Muscle of leg (tissue), 11 donors: ENCODE measurements around the gene SEMA5A. TPM values are rescaled to one million over a fixed set of nuclear protein-coding genes. Genes with fewer than 3 reads are reported as not detected.

Source experiments
- DNase-seq: peaks from one replicate; pipeline ENCODE4 v3.0.0; 2013
- H3K27ac ChIP-seq: one replicate; pipeline ENCODE4 v1.5.1; 2013; ENCODE audit warnings: mild to moderate bottlenecking, low read length, control low read depth
- H3K27me3 ChIP-seq: one replicate; pipeline ENCODE4 v1.6.1; 2013; ENCODE audit warnings: low read length; ENCODE audit not compliant: control insufficient read depth, insufficient read depth
- H3K36me3 ChIP-seq: one replicate; pipeline ENCODE4 v1.6.1; 2013; ENCODE audit warnings: low read length; ENCODE audit not compliant: control insufficient read depth, insufficient read depth
- H3K4me1 ChIP-seq: one replicate; pipeline ENCODE4 v1.6.1; 2013; ENCODE audit warnings: low read length; ENCODE audit not compliant: control insufficient read depth, insufficient read depth
- H3K4me3 ChIP-seq: one replicate; pipeline ENCODE4 v1.5.1; 2013; ENCODE audit warnings: low read length, control low read depth
- H3K9me3 ChIP-seq: replicated peaks from 2 replicates; pipeline ENCODE4 v1.6.1; 2013; ENCODE audit warnings: low read depth, low read length; ENCODE audit not compliant: control insufficient read depth
- WGBS: methylation state at CpG from one replicate; pipeline ENCODE4 v1.1.5; 2013; ENCODE audit warnings: missing lambda C conversion rate; ENCODE audit not compliant: insufficient coverage; 5-methylcytosine and 5-hydroxymethylcytosine counted together
- polyA plus RNA-seq, 8 donors: library from polyadenylated mRNA; unstranded; fragments of 120-200 nt; gene quantifications; one replicate each; pipeline versions ENCODE4 v1.2.1 to v1.2.3, GENCODE V29; 2013; ENCODE audit warnings: inconsistent platforms in 1 of 8, low replicate concordance in 1 of 8; ENCODE audit not compliant: insufficient read length in 8 of 8, insufficient read depth in 1 of 8
- total RNA-seq: library from RNA; stranded (reverse); fragments of 120-200 nt; gene quantifications from one replicate; pipeline ENCODE4 v1.2.4, GENCODE V29; 2013

The SEMA5A gene
- total and polyA plus RNA-seq, 9 donors = 25.1 to 53.5 (median 37.3) TPM

- Histone ChIP-seq H3K27ac (no peak overlapping the region), H3K36me3 (peaks cover 11% of the 10 kb centered on the region), H3K4me1 (peaks cover 7% of the 10 kb centered on the region), H3K9me3 (no peaks in the 10 kb centered on the region), H3K27me3 (no peaks in the 10 kb centered on the region), H3K4me3 (no peak overlapping the region)
- DNase-seq = no peak
- WGBS = 65% methylated on average over 2 of the region's 5 CpGs
Observed at GRCh38 chr5:9437741-9438240, 108.1 kb downstream of the SEMA5A start.

GRCh38 chr5:9431496-9432258 lies 114.2 kb downstream of the SEMA5A start:
- Histone ChIP-seq H3K27ac (peak overlapping the region; percentile 33), H3K4me1 (peaks cover 7% of the 10 kb centered on the region), H3K9me3 (no peaks in the 10 kb centered on the region), H3K4me3 (no peak overlapping the region), H3K27me3 (no peaks in the 10 kb centered on the region), H3K36me3 (peaks cover 8% of the 10 kb centered on the region)
- WGBS = no CpG with 5 or more reads among the region's 9 CpGs
- no peak for DNase-seq

- H3K4me3 ChIP-seq = no peak overlapping the region
- no peak for DNase-seq
- no peaks in the 10 kb centered on the region for H3K9me3 ChIP-seq
- peaks cover 5% of the 10 kb centered on the region for H3K36me3 ChIP-seq
- no peak overlapping the region for H3K27ac ChIP-seq
- peaks cover 7% of the 10 kb centered on the region for H3K4me1 ChIP-seq
- H3K27me3 ChIP-seq = no peaks in the 10 kb centered on the region
Observed at GRCh38 chr5:9431151-9431495, 114.8 kb downstream of the SEMA5A start.

- H3K27me3 ChIP-seq = no peaks in the 10 kb centered on the region
- H3K4me3 ChIP-seq = no peak overlapping the region
- H3K27ac ChIP-seq = no peak overlapping the region
- DNase-seq = peak; percentile 30
- WGBS = 55% methylated on average over 2 of the region's 2 CpGs
- H3K4me1 ChIP-seq = peaks cover 7% of the 10 kb centered on the region
- H3K36me3 ChIP-seq = no peaks in the 10 kb centered on the region
- no peaks in the 10 kb centered on the region for H3K9me3 ChIP-seq
Observed at GRCh38 chr5:9430306-9430705, 115.6 kb downstream of the SEMA5A start.

GRCh38 chr5:9429691-9430215 lies 116.1 kb downstream of the SEMA5A start:
- H3K27me3 ChIP-seq = no peaks in the 10 kb centered on the region
- no peak overlapping the region for H3K27ac ChIP-seq
- WGBS = 76% methylated on average over 8 of the region's 8 CpGs
- H3K36me3 ChIP-seq = no peaks in the 10 kb centered on the region
- H3K4me1 ChIP-seq = peaks cover 7% of the 10 kb centered on the region
- DNase-seq = no peak
- H3K9me3 ChIP-seq = no peaks in the 10 kb centered on the region
- H3K4me3 ChIP-seq = no peak overlapping the region

GRCh38 chr5:9428272-9428671 lies 117.6 kb downstream of the SEMA5A start:
- WGBS = no CpG with 5 or more reads among the region's 4 CpGs
- DNase-seq = no peak
- Histone ChIP-seq H3K4me1 (peaks cover 9% of the 10 kb centered on the region), H3K4me3 (no peak overlapping the region), H3K9me3 (no peaks in the 10 kb centered on the region), H3K27me3 (no peaks in the 10 kb centered on the region), H3K27ac (no peak overlapping the region), H3K36me3 (no peaks in the 10 kb centered on the region)

- Histone ChIP-seq H3K4me1 (peaks cover 4% of the 10 kb centered on the region), H3K27me3 (no peaks in the 10 kb centered on the region), H3K27ac (no peak overlapping the region), H3K4me3 (no peak overlapping the region), H3K9me3 (no peaks in the 10 kb centered on the region), H3K36me3 (no peaks in the 10 kb centered on the region)
- no peak for DNase-seq
Observed at GRCh38 chr5:9425710-9426109, 120.2 kb downstream of the SEMA5A start.

- Histone ChIP-seq H3K9me3 (peaks cover 5% of the 10 kb centered on the region), H3K36me3 (no peaks in the 10 kb centered on the region), H3K4me1 (peaks cover 2% of the 10 kb centered on the region), H3K4me3 (no peak overlapping the region), H3K27ac (no peak overlapping the region), H3K27me3 (no peaks in the 10 kb centered on the region)
- DNase-seq = no peak
- 43% methylated on average over 1 of the region's 1 CpG for WGBS
Observed at GRCh38 chr5:9423571-9423970, 122.3 kb downstream of the SEMA5A start.

- no peak overlapping the region for H3K27ac ChIP-seq
- no peak for DNase-seq
- H3K9me3 ChIP-seq = peaks cover 7% of the 10 kb centered on the region
- no peaks in the 10 kb centered on the region for H3K27me3 ChIP-seq
- no peak overlapping the region for H3K4me3 ChIP-seq
- H3K36me3 ChIP-seq = no peaks in the 10 kb centered on the region
- no CpG with 5 or more reads among the region's 2 CpGs for WGBS
- peaks cover 2% of the 10 kb centered on the region for H3K4me1 ChIP-seq
Observed at GRCh38 chr5:9421884-9422283, 124.0 kb downstream of the SEMA5A start.

GRCh38 chr5:9419794-9420193 lies 126.1 kb downstream of the SEMA5A start:
- no peak overlapping the region for H3K4me3 ChIP-seq
- WGBS = 36% methylated on average over 4 of the region's 5 CpGs
- no peaks in the 10 kb centered on the region for H3K27me3 ChIP-seq
- peaks cover 7% of the 10 kb centered on the region for H3K9me3 ChIP-seq
- no peak overlapping the region for H3K27ac ChIP-seq
- DNase-seq = no peak
- no peaks in the 10 kb centered on the region for H3K36me3 ChIP-seq
- H3K4me1 ChIP-seq = peaks cover 4% of the 10 kb centered on the region
